Suprapubic skin (tissue), 4 donors: ENCODE data around the gene COL11A1. TPM values are rescaled to one million over a fixed set of nuclear protein-coding genes. Genes with fewer than 3 reads are reported as not detected.

ENCODE experiments used
- DNase-seq, 2 donors: peaks; one replicate each; pipeline ENCODE4 v3.0.0-alpha.2; 2019; ENCODE audit warnings: low spot score in 2 of 2
- H3K27ac ChIP-seq: fragments of 200-600 bp; sonication (generic); one replicate; pipeline ENCODE4 v1.5.1; 2019
- H3K27me3 ChIP-seq: fragments of 200-600 bp; sonication (generic); one replicate; pipeline ENCODE4 v1.5.1; 2019
- H3K36me3 ChIP-seq: fragments of 200-600 bp; sonication (generic); one replicate; pipeline ENCODE4 v1.5.1; 2019
- H3K4me1 ChIP-seq: fragments of 200-600 bp; sonication (generic); one replicate; pipeline ENCODE4 v1.5.1; 2019
- H3K4me3 ChIP-seq: fragments of 200-600 bp; sonication (generic); one replicate; pipeline ENCODE4 v1.5.1; 2019; ENCODE audit warnings: mild to moderate bottlenecking
- H3K9me3 ChIP-seq: fragments of 200-600 bp; sonication (generic); one replicate; pipeline ENCODE4 v1.5.1; 2019
- EP300 ChIP-seq: sonication (generic); formaldehyde crosslinking; IDR thresholded peaks from one replicate; pipeline ENCODE4 v1.6.1; 2017; ENCODE audit warnings: antibody characterized with exemption
- POLR2A ChIP-seq, 2 donors: fragments of 450-650 bp; IDR thresholded peaks; one replicate each; pipeline ENCODE4 v1.6.1; 2017; ENCODE audit warnings: antibody characterized with exemption in 2 of 2, mild to moderate bottlenecking in 2 of 2, moderate library complexity in 2 of 2
- POLR2AphosphoS5 ChIP-seq, 3 donors: sonication (generic); formaldehyde crosslinking; IDR thresholded peaks; one replicate each; pipeline ENCODE4 v1.6.1; 2017; ENCODE audit warnings: antibody characterized with exemption in 3 of 3
- WGBS: methylation state at CpG from one replicate; pipeline ENCODE4 v1.1.5; 2018; 5-methylcytosine and 5-hydroxymethylcytosine counted together
- total RNA-seq, 4 donors: library from RNA; depleted of rRNA; stranded (reverse); fragments of >200 nt; gene quantifications; one replicate each; pipeline ENCODE4 v1.1.0, GENCODE V29; 2016
- TF ChIP-seq, protein P1 (sequence below), 2 donors: fragments of 200-600 bp in 1 of 2; fragments of 450-650 bp in 1 of 2; sonication (generic) in 1 of 2; IDR thresholded peaks; one replicate each; pipeline ENCODE4 v1.5.1; 2016 to 2019; ENCODE audit warnings: antibody characterized with exemption in 2 of 2, mild to moderate bottlenecking in 1 of 2, moderate library complexity in 1 of 2

COL11A1 gene
- total RNA-seq, 4 donors from 2014 or later = 1.6 to 9.8 (median 1.8) TPM; not detected in 1

DNA sequence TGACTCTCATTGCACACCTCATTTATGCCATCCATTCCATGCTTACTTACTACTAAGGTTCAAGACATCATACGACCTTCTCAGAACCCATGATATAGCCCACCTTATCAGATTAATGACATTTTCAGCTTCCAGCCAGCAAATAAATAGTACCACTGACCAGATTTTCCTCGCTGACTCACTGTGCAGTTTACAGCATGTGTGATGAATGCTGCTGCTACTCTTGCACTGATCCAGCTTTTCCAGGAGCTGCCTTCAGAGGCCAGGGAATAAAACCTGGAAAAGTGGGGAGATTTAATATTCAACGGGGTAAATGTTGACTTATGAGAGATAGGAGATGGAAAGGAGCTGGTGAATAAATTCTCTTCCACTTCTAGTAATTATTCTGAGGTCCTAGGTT is 247.1 kb downstream of the COL11A1 start:
- H3K27ac ChIP-seq = no peak overlapping the region
- no peak for TF ChIP-seq POLR2A (IDR thresholded peaks at IDR 0.05)
- no peak for TF ChIP-seq EP300
- TF ChIP-seq POLR2AphosphoS5 (IDR thresholded peaks at IDR 0.05) = no peak
- TF ChIP-seq, protein P1, sequence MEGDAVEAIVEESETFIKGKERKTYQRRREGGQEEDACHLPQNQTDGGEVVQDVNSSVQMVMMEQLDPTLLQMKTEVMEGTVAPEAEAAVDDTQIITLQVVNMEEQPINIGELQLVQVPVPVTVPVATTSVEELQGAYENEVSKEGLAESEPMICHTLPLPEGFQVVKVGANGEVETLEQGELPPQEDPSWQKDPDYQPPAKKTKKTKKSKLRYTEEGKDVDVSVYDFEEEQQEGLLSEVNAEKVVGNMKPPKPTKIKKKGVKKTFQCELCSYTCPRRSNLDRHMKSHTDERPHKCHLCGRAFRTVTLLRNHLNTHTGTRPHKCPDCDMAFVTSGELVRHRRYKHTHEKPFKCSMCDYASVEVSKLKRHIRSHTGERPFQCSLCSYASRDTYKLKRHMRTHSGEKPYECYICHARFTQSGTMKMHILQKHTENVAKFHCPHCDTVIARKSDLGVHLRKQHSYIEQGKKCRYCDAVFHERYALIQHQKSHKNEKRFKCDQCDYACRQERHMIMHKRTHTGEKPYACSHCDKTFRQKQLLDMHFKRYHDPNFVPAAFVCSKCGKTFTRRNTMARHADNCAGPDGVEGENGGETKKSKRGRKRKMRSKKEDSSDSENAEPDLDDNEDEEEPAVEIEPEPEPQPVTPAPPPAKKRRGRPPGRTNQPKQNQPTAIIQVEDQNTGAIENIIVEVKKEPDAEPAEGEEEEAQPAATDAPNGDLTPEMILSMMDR (IDR thresholded peaks at IDR 0.05) = no peak
- 75% methylated on average over 3 of the region's 3 CpGs for WGBS
- no peaks in the 10 kb centered on the region for H3K36me3 ChIP-seq
- H3K4me1 ChIP-seq = no peaks in the 10 kb centered on the region
- DNase-seq = no peak
- H3K4me3 ChIP-seq = no peak overlapping the region
- peaks cover 6% of the 10 kb centered on the region for H3K9me3 ChIP-seq
- H3K27me3 ChIP-seq = no peaks in the 10 kb centered on the region

DNA sequence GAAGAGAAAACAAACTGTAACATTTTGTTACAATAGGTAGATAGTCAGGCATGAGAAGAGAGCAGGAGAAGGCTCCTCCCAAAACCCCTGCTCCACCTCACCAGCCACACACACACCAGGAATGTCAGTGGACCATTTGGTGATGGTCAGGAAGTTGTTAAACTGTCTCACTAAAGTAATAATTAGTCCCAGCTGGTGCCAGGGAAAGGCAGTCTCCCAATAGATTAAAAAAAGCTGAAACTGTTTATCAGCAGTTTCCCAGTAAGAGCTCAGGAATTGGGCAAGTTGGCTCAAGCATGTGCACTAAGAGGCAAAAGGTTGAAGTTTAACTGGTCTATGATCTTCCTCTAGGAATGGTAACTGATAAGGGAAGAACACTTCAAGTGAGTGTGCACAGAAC is 249.6 kb downstream of the COL11A1 start:
- no peaks in the 10 kb centered on the region for H3K27me3 ChIP-seq
- TF ChIP-seq, protein P1 (IDR thresholded peaks at IDR 0.05) = no peak
- TF ChIP-seq EP300 (no peak), POLR2AphosphoS5 (IDR thresholded peaks at IDR 0.05) (no peak)
- H3K36me3 ChIP-seq = no peaks in the 10 kb centered on the region
- peaks cover 10% of the 10 kb centered on the region for H3K9me3 ChIP-seq
- no peak overlapping the region for H3K27ac ChIP-seq
- no peak overlapping the region for H3K4me3 ChIP-seq
- no peak for DNase-seq
- no peaks in the 10 kb centered on the region for H3K4me1 ChIP-seq

DNA sequence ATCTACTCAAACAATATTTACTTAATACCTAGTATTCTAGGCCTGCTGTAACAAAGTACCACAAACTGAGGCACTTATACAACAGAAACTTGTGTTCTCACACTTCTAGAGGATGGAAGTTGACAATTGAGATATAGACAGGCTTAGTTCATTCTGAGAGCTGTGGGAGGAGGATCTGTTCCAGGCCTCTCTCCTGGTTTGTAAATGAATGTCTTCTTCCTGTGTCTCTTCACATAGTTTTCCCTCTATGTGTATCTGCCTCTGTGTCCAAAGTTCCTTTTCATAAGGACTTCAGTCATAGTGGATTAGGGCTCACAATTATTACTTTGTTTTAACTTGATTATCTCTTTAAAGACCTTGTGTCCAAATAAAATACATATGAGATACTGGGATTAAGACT is 251.1 kb downstream of the COL11A1 start:
- H3K27ac ChIP-seq = no peak overlapping the region
- TF ChIP-seq POLR2AphosphoS5 (IDR thresholded peaks at IDR 0.05) = no peak
- TF ChIP-seq POLR2A (IDR thresholded peaks at IDR 0.05) = no peak
- TF ChIP-seq, protein P1 (IDR thresholded peaks at IDR 0.05) = no peak
- no peak for TF ChIP-seq EP300
- no peak overlapping the region for H3K4me3 ChIP-seq
- no peaks in the 10 kb centered on the region for H3K36me3 ChIP-seq
- H3K27me3 ChIP-seq = no peaks in the 10 kb centered on the region
- DNase-seq = no peak
- H3K4me1 ChIP-seq = no peaks in the 10 kb centered on the region
- H3K9me3 ChIP-seq = peaks cover 12% of the 10 kb centered on the region

DNA sequence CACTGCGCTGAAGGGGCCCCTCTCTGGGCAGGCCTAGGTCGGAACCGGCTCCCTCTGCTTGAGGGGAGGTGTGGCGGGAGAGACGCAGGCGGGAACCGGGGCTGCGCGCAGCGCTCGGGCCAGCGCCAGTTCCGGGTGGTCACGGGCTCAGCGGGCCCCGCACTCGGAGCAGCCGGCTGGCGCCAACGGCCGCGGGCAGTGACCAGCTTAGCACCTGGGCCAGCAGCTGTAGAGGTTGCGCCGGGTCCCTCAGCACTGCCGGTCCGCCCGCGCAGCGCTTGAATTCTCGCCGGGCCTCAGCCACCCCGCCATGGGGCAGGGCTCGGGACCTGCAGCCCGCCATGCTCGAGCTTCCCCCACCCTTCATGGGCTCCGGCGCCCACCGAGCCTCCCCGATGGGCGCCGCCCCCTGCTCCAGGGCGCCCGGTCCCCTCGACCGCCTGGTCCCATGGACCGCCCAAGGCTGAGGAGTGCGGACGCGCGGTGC is 254.6 kb downstream of the COL11A1 start:
- Histone ChIP-seq H3K27ac (no peak overlapping the region), H3K4me3 (no peak overlapping the region), H3K9me3 (peaks cover 5% of the 10 kb centered on the region), H3K4me1 (no peaks in the 10 kb centered on the region), H3K36me3 (no peaks in the 10 kb centered on the region), H3K27me3 (no peaks in the 10 kb centered on the region)
- 96% methylated on average over 18 of the region's 50 CpGs for WGBS
- TF ChIP-seq, protein P1 (IDR thresholded peaks at IDR 0.05) = no peak
- no peak for TF ChIP-seq EP300
- TF ChIP-seq POLR2AphosphoS5 (IDR thresholded peaks at IDR 0.05) = no peak
- no peak for TF ChIP-seq POLR2A (IDR thresholded peaks at IDR 0.05)
- no peak for DNase-seq

DNA sequence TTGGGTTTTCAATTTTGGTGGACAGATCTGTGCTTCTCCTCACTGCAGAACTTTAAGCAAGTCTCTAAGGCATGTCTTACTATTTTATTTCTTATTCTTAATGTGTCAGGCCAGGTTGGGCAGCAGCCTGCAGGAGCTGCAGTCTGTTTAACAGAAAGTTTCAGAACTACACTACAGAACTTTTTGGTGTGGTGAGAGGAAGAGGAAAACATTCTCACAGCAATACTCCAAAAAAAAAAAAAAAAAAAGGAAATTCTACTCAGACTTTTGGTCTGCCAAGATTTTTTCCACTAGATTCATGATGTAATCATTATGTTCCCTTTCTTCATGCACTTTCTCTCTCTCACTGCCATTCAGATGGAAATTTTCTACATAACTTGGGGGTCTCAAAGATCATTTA is 255.2 kb downstream of the COL11A1 start:
- Histone ChIP-seq H3K36me3 (no peaks in the 10 kb centered on the region), H3K27ac (no peak overlapping the region), H3K27me3 (no peaks in the 10 kb centered on the region), H3K9me3 (peaks cover 5% of the 10 kb centered on the region), H3K4me1 (no peaks in the 10 kb centered on the region), H3K4me3 (no peak overlapping the region)
- TF ChIP-seq POLR2AphosphoS5 (IDR thresholded peaks at IDR 0.05) = no peak
- DNase-seq = no peak

DNA sequence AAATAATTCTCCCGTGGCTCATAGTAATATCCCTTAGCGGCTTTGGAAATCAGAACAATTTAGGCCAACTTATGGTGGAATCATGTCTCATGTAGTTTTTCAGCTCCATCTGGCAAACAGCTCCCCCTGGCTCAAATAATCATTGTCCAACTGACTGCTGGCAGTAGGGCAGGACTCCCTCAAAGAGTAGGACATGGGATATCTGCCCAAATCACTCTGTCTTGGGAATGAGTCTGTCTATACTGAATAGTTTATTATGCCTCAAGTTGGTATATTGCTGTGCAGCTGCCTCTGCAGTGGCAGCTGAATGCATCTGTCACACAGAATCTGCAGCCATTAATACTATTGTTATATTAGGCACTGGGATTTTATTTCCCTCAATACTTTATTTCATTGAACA is 255.7 kb downstream of the COL11A1 start:
- Histone ChIP-seq H3K9me3 (peaks cover 5% of the 10 kb centered on the region), H3K27ac (no peak overlapping the region), H3K4me3 (no peak overlapping the region), H3K4me1 (no peaks in the 10 kb centered on the region), H3K27me3 (no peaks in the 10 kb centered on the region), H3K36me3 (no peaks in the 10 kb centered on the region)
- TF ChIP-seq EP300 = no peak
- TF ChIP-seq POLR2AphosphoS5 (IDR thresholded peaks at IDR 0.05) = no peak
- TF ChIP-seq, protein P1 (IDR thresholded peaks at IDR 0.05) = no peak
- TF ChIP-seq POLR2A (IDR thresholded peaks at IDR 0.05) = no peak
- no peak for DNase-seq
- 55% methylated on average over 2 of the region's 2 CpGs for WGBS
